Heart right ventricle (tissue), 16 donors: ENCODE results near the gene PABPN1. TPM values are rescaled to one million over a fixed set of nuclear protein-coding genes. Genes with fewer than 3 reads are reported as not detected.
"Not testable (repeated sequence)": the region's sequence is repeated elsewhere in the genome, so short reads cannot be mapped to it uniquely, and the experiment has no call there.

Experiments
- ATAC-seq, 8 donors: fragments of 200-7000 bp; cut with Tn5 transposase; one replicate each; pipeline ENCODE4 v1.9.1; 2020; ENCODE audit warnings: mild to moderate bottlenecking in 8 of 8, moderate library complexity in 8 of 8, moderate number of reproducible peaks in 1 of 8
- DNase-seq, 2 donors: peaks; one replicate each; pipeline ENCODE4 v3.0.0-alpha.2; 2020
- H3K27ac ChIP-seq, 10 donors: fragments of 200-600 bp; sonication (generic) in 2 of 10; one replicate each; pipeline versions ENCODE4 v1.5.0 to v1.8.0; 2020 to 2022; ENCODE audit warnings: mild to moderate bottlenecking in 3 of 10
- H3K27me3 ChIP-seq, 7 donors: fragments of 200-600 bp; one replicate each; pipeline ENCODE4 v1.8.0; 2021 to 2022; ENCODE audit warnings: mild to moderate bottlenecking in 2 of 7
- H3K36me3 ChIP-seq, 9 donors: fragments of 200-600 bp; sonication (generic) in 1 of 9; one replicate each; pipeline versions ENCODE4 v1.5.0 to v1.8.0; 2020 to 2022; ENCODE audit warnings: mild to moderate bottlenecking in 2 of 9
- H3K4me1 ChIP-seq, 9 donors: fragments of 200-600 bp; sonication (generic) in 1 of 9; one replicate each; pipeline versions ENCODE4 v1.5.0 to v1.8.0; 2020 to 2022; ENCODE audit warnings: mild to moderate bottlenecking in 4 of 9
- H3K4me3 ChIP-seq, 10 donors: fragments of 200-600 bp; sonication (generic) in 2 of 10; one replicate each; pipeline versions ENCODE4 v1.5.0 to v1.8.0; 2020 to 2022; ENCODE audit warnings: mild to moderate bottlenecking in 7 of 10, moderate library complexity in 2 of 10
- H3K9me3 ChIP-seq, 11 donors: fragments of 200-600 bp in 10 of 11; sonication (generic) in 2 of 11; one replicate each; pipeline versions ENCODE4 v1.5.0 to v1.8.0; 2013 to 2022; ENCODE audit warnings: mild to moderate bottlenecking in 2 of 11, control low read depth in 1 of 11, moderate library complexity in 1 of 11
- WGBS, 2 donors: extraction: QIAGEN DNeasy Blood & Tissue Kit; methylation state at CpG; one replicate each; pipeline ENCODE4 v1.1.7; 2013; ENCODE audit warnings: inconsistent platforms in 1 of 2; 5-methylcytosine and 5-hydroxymethylcytosine counted together
- intact Hi-C, 10 donors: fragments of 100-400 bp; cut with DNase I; formaldehyde crosslinking; loops; one replicate each; pipeline versions ENCODE4 v1.11.1 to v1.14.2; 2022
- polyA plus RNA-seq, 2 donors: library from polyadenylated mRNA; stranded (reverse); fragments of 200-250 nt; gene quantifications; one replicate each; pipeline ENCODE4 v1.2.3, GENCODE V29; 2013
- total RNA-seq, 10 donors: library from RNA; stranded (reverse); fragmentation: NEBNext Ultra II Directional in 3 of 10; extraction: Animal tissue kit (Norgen Biotek cat#: 25700) in 3 of 10; gene quantifications; one replicate each; pipeline versions ENCODE4 v1.2.1 to v1.2.4, GENCODE V29; 2021 to 2023
- TF ChIP-seq, protein P1 (sequence below), 9 donors: fragments of 200-600 bp; sonication (generic) in 2 of 9; IDR thresholded peaks; one replicate each; pipeline versions ENCODE4 v1.5.0 to v1.8.0; 2021 to 2022; ENCODE audit warnings: antibody characterized with exemption in 9 of 9, mild to moderate bottlenecking in 5 of 9, moderate library complexity in 1 of 9
- donor health status: Arrhythmogenic right ventricular cardiomyopathy.
- donor health status: ischemic (EF 13 %, LVEDD 7.1; RV severe dilation, severe dysfunction).
- donor health status: healthy with polysubstance abuse.
- donor health status: DM: no; HTN: yes; CAD: no.
- donor health status: DM: no; HTN: no; CAD: no.
- donor health status: ischemic (EF 25% LVEDD 6.9; RV normal size, moderate dysfunction).
- donor health status: ischemic (EF 25% LVEDD 5.7; RV mildly dilated, moderate dysfunction).
- donor health status: healthy.
- donor health status: DM: yes; HTN: yes; CAD: no.
- donor health status: Ischemic cardiomyopathy.
- donor health status: ischemic (EF 35%, LVEDD 5.7; RV mildly dilated, moderate dysfunction).
- donor health status: nonischemic (EF 11% LVEDD 7.7; RV severe dilation, severe dysfunction).
- donor health status: DM: yes; HTN: yes; CAD: no.
- donor health status: PGD.
- donor health status: ischemic (EF 29% LVEDD 5.4; RV normal size, mild dysfunction).
- donor health status: nonischemic (EF 23%, LVEDD 6.1; RV moderate dilation, normal function).

Gene PABPN1
- total and polyA plus RNA-seq, 12 donors = 57.0 to 196 (median 68.6) TPM

DNA sequence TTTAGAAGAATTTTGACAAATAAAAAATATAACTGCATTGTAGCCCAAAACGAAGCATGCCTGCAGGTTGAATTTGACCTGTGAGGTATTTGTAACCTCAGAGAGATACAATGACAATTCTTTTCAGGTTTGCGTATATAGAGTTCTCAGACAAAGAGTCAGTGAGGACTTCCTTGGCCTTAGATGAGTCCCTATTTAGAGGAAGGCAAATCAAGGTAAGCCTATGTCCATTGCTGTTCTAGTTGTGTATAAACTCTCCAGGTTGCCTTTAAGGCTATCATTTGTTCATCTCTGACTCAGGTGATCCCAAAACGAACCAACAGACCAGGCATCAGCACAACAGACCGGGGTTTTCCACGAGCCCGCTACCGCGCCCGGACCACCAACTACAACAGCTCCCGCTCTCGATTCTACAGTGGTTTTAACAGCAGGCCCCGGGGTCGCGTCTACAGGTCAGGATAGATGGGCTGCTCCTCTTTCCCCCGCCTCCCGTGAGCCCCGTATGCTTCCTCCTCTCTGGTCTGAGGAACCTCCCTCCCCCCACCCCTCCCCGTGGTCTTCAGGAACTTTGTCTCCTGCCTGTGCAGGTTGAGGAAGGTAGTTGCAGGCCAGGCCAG lies 2.7 kb downstream of the PABPN1 start:
- TF ChIP-seq, protein P1, sequence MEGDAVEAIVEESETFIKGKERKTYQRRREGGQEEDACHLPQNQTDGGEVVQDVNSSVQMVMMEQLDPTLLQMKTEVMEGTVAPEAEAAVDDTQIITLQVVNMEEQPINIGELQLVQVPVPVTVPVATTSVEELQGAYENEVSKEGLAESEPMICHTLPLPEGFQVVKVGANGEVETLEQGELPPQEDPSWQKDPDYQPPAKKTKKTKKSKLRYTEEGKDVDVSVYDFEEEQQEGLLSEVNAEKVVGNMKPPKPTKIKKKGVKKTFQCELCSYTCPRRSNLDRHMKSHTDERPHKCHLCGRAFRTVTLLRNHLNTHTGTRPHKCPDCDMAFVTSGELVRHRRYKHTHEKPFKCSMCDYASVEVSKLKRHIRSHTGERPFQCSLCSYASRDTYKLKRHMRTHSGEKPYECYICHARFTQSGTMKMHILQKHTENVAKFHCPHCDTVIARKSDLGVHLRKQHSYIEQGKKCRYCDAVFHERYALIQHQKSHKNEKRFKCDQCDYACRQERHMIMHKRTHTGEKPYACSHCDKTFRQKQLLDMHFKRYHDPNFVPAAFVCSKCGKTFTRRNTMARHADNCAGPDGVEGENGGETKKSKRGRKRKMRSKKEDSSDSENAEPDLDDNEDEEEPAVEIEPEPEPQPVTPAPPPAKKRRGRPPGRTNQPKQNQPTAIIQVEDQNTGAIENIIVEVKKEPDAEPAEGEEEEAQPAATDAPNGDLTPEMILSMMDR (IDR thresholded peaks at IDR 0.05) = no peak
- H3K4me3 ChIP-seq = no peak overlapping the region
- no peak overlapping the region for H3K27ac ChIP-seq
- H3K36me3 ChIP-seq = peaks cover 0 to 40% (median 24%) of the 10 kb centered on the region in 9 donors
- intact Hi-C loops = loop anchor here in 9 of 10 donors (5.0 to 10.0 kb wide), 5 partner anchors 141 to 241 kb away; partner anchors contain the start of genes NGDN (in 6 of the 9), THTPA (in 4 of the 9), AP1G2 (in 2 of the 9) and ZFHX2 (in 2 of the 9)
- H3K4me1 ChIP-seq = peaks cover 6 to 29% (median 21%) of the 10 kb centered on the region in 9 donors
- no peak for ATAC-seq
- H3K9me3 ChIP-seq = no peaks in the 10 kb centered on the region
- H3K27me3 ChIP-seq = no peaks in the 10 kb centered on the region
- WGBS, 2 donors = 82 to 84% methylated on average over 18 of the region's 18 CpGs
- no peak for DNase-seq

- intact Hi-C loops = loop anchor here in 9 of 10 donors (5.0 to 10.0 kb wide), 5 partner anchors 140 to 240 kb away; partner anchors contain the start of genes NGDN (in 6 of the 9), THTPA (in 4 of the 9), AP1G2 (in 2 of the 9) and ZFHX2 (in 2 of the 9)
- H3K4me3 ChIP-seq = no peak overlapping the region
- peaks cover 6 to 29% (median 21%) of the 10 kb centered on the region in 9 donors for H3K4me1 ChIP-seq
- TF ChIP-seq, protein P1 (IDR thresholded peaks at IDR 0.05) = no peak
- H3K36me3 ChIP-seq = peaks cover 0 to 40% (median 24%) of the 10 kb centered on the region in 9 donors
- DNase-seq (no peak), ATAC-seq (no peak)
- no peak overlapping the region for H3K27ac ChIP-seq
- no peaks in the 10 kb centered on the region for H3K27me3 ChIP-seq
- WGBS, 2 donors = 69 to 72% methylated on average over 2 of the region's 2 CpGs
- no peaks in the 10 kb centered on the region for H3K9me3 ChIP-seq
Observed at GRCh38 chr14:23324455-23324846, 3.2 kb downstream of the PABPN1 start.

- WGBS, 2 donors = 71 to 75% methylated on average over 7 of the region's 7 CpGs
- no peak overlapping the region for H3K27ac ChIP-seq
- no peak for DNase-seq
- H3K36me3 ChIP-seq = peaks cover 0 to 40% (median 24%) of the 10 kb centered on the region in 9 donors
- H3K27me3 ChIP-seq = no peaks in the 10 kb centered on the region
- TF ChIP-seq, protein P1 (IDR thresholded peaks at IDR 0.05) = no peak
- ATAC-seq = no peak
- H3K4me3 ChIP-seq = no peak overlapping the region
- peaks cover 6 to 27% (median 21%) of the 10 kb centered on the region in 9 donors for H3K4me1 ChIP-seq
- no peaks in the 10 kb centered on the region for H3K9me3 ChIP-seq
- intact Hi-C loops = loop anchor here (5.0 to 10.0 kb wide), 9 partner anchors 42 to 240 kb away; partner anchors contain the start of genes NGDN (in 6 of the 10), THTPA (in 4 of the 10), AP1G2 (in 2 of the 10) and CMTM5 (in 2 of the 10)
Observed at GRCh38 chr14:23324993-23325392, 3.7 kb downstream of the PABPN1 start.

DNA sequence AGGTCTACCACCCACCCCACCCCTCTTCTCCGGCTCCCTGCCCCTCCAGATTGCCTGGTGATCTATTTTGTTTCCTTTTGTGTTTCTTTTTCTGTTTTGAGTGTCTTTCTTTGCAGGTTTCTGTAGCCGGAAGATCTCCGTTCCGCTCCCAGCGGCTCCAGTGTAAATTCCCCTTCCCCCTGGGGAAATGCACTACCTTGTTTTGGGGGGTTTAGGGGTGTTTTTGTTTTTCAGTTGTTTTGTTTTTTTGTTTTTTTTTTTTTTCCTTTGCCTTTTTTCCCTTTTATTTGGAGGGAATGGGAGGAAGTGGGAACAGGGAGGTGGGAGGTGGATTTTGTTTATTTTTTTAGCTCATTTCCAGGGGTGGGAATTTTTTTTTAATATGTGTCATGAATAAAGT lies 4.5 kb downstream of the PABPN1 start:
- not testable (repeated sequence) for DNase-seq, H3K4me3 ChIP-seq, H3K27ac ChIP-seq, ATAC-seq, H3K9me3 ChIP-seq, H3K27me3 ChIP-seq
- Histone ChIP-seq H3K36me3 (peaks cover 0 to 40% (median 24%) of the 10 kb centered on the region in 9 donors), H3K4me1 (peaks cover 6 to 21% (median 18%) of the 10 kb centered on the region in 9 donors)
- intact Hi-C loops = loop anchor here in 9 of 10 donors (2.0 to 10.0 kb wide), 8 partner anchors 42 to 239 kb away; partner anchors contain the start of genes AP1G2 (in 2 of the 9), CMTM5 (in 2 of the 9), NGDN (in 2 of the 9) and THTPA (in 2 of the 9)
- 88 to 89% methylated on average over 5 of the region's 5 CpGs for WGBS, 2 donors
